ENCODE data around the gene NOTCH1.

- TF ChIP-seq CBX2 (IDR thresholded peaks at IDR 0.05; ENCODE audit: borderline replicate concordance, low read depth), result no peak
- no peak for TF ChIP-seq RFX5 (IDR thresholded peaks at IDR 0.05)
- TF ChIP-seq POLR2A (IDR thresholded peaks at IDR 0.05; ENCODE audit: low read length), result no peak
- TF ChIP-seq RARB (CRISPR knock-in tag; IDR thresholded peaks at IDR 0.05), result no peak
- TF ChIP-seq CTCF (IDR thresholded peaks at IDR 0.05), result no peak
- no peak for TF ChIP-seq CEBPB (IDR thresholded peaks at IDR 0.05)
- TF ChIP-seq MYC (IDR thresholded peaks at IDR 0.05; ENCODE audit: borderline replicate concordance, low read length), result no peak
- TF ChIP-seq NR3C1 (IDR thresholded peaks at IDR 0.05), result no peak
Observed at GRCh38 chr9:136509549-136509948, 36.3 kb downstream of the NOTCH1 start.
